Osteocyte (in vitro differentiated cells): ENCODE data around the gene CARD11. TPM values are rescaled to one million over a fixed set of nuclear protein-coding genes. Genes with fewer than 3 reads are reported as not detected.
"Not testable (repeated sequence)": the region's sequence is repeated elsewhere in the genome, so short reads cannot be mapped to it uniquely, and the experiment has no call there.

ENCODE experiments used
- DNase-seq: peaks from one replicate; pipeline ENCODE4 v3.0.0; 2021; ENCODE audit warnings: mixed read lengths; ENCODE audit not compliant: unreplicated experiment; ENCODE audit errors: extremely low spot score
- H3K27ac Mint-ChIP-seq: one replicate; pipeline ENCODE4 v1.8.0; 2021; ENCODE audit warnings: mild to moderate bottlenecking, mixed read lengths; ENCODE audit not compliant: unreplicated experiment
- H3K27me3 Mint-ChIP-seq: one replicate; pipeline ENCODE4 v1.8.0; 2021; ENCODE audit warnings: mixed read lengths; ENCODE audit not compliant: unreplicated experiment
- H3K36me3 Mint-ChIP-seq: one replicate; pipeline ENCODE4 v1.8.0; 2021; ENCODE audit warnings: mixed read lengths; ENCODE audit not compliant: unreplicated experiment
- H3K4me1 Mint-ChIP-seq: one replicate; pipeline ENCODE4 v1.8.0; 2021; ENCODE audit warnings: mixed read lengths; ENCODE audit not compliant: unreplicated experiment
- H3K4me3 Mint-ChIP-seq: one replicate; pipeline ENCODE4 v1.8.0; 2021; ENCODE audit warnings: mild to moderate bottlenecking, moderate library complexity, mixed read lengths; ENCODE audit not compliant: unreplicated experiment
- H3K9me3 Mint-ChIP-seq: one replicate; pipeline ENCODE4 v1.8.0; 2021; ENCODE audit warnings: mixed read lengths; ENCODE audit not compliant: unreplicated experiment
- total RNA-seq: library from RNA; stranded (reverse); gene quantifications from 2 replicates; pipeline ENCODE4 v1.2.1, GENCODE V29; 2021
- TF ChIP-seq, protein P1 (sequence below): fragments of 200-600 bp; sonication (generic); IDR thresholded peaks from 2 replicates; pipeline ENCODE4 v1.5.0; 2021; ENCODE audit warnings: antibody characterized with exemption, mild to moderate bottlenecking, moderate library complexity

The CARD11 gene
- total RNA-seq, 1 donor from 2014 or later = 0.24 TPM

DNA sequence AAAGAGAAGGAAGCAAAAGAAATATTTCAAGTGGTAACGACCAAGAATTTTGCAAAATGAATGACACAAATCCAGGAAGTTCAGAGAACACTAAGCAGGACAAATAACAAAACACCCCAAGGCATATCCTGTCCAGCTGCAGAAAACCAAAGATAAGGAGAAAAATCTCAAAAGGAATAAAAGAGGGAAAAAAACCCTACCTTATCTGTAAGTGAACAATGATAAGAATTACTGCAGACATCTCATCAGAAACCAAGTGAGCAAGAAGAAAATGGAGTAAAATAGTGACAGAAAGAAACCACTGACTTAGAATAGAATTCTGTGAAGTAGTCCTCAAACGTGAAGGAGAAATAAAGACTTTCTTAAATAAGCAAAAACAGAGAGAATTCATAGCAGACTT lies 21.8 kb downstream of the CARD11 start:
- Mint-ChIP-seq H3K27me3 (no peaks in the 10 kb centered on the region), H3K4me3 (no peak overlapping the region), H3K4me1 (no peaks in the 10 kb centered on the region), H3K9me3 (peaks cover 38% of the 10 kb centered on the region), H3K27ac (no peak overlapping the region), H3K36me3 (peaks cover 4% of the 10 kb centered on the region)
- no peak for DNase-seq
- TF ChIP-seq, protein P1, sequence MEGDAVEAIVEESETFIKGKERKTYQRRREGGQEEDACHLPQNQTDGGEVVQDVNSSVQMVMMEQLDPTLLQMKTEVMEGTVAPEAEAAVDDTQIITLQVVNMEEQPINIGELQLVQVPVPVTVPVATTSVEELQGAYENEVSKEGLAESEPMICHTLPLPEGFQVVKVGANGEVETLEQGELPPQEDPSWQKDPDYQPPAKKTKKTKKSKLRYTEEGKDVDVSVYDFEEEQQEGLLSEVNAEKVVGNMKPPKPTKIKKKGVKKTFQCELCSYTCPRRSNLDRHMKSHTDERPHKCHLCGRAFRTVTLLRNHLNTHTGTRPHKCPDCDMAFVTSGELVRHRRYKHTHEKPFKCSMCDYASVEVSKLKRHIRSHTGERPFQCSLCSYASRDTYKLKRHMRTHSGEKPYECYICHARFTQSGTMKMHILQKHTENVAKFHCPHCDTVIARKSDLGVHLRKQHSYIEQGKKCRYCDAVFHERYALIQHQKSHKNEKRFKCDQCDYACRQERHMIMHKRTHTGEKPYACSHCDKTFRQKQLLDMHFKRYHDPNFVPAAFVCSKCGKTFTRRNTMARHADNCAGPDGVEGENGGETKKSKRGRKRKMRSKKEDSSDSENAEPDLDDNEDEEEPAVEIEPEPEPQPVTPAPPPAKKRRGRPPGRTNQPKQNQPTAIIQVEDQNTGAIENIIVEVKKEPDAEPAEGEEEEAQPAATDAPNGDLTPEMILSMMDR = no peak

DNA sequence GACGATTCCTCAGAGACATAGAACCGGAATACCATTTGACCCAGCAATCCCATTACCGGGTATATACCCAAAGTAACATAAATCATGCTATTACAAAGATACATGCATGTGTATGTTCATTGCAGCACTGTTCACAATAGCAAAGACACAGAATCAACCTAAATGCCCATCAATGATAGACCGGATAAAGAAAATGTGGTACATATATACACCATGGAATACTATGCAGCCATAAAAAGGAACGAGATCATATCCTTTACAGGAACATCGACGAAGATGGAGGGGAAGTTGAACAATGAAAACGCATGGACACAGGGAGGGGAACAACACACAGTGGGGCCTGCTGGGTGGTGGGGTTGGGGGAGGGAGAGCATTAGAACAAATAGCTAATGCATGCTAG lies 22.4 kb downstream of the CARD11 start:
- H3K27me3 Mint-ChIP-seq, H3K4me3 Mint-ChIP-seq, H3K36me3 Mint-ChIP-seq, H3K4me1 Mint-ChIP-seq, H3K27ac Mint-ChIP-seq, DNase-seq: not testable (repeated sequence)
- peaks cover 38% of the 10 kb centered on the region for H3K9me3 Mint-ChIP-seq

- H3K4me3 Mint-ChIP-seq = no peak overlapping the region
- TF ChIP-seq, protein P1 = no peak
- no peak for DNase-seq
- peaks cover 4% of the 10 kb centered on the region for H3K36me3 Mint-ChIP-seq
- H3K27ac Mint-ChIP-seq = no peak overlapping the region
- H3K9me3 Mint-ChIP-seq = peaks cover 36% of the 10 kb centered on the region
- H3K4me1 Mint-ChIP-seq = no peaks in the 10 kb centered on the region
- no peaks in the 10 kb centered on the region for H3K27me3 Mint-ChIP-seq
Observed at GRCh38 chr7:3020416-3020815, 23.3 kb downstream of the CARD11 start.

GRCh38 chr7:3019801-3020200 lies 23.9 kb downstream of the CARD11 start:
- Mint-ChIP-seq H3K4me1 (no peaks in the 10 kb centered on the region), H3K9me3 (peaks cover 31% of the 10 kb centered on the region), H3K27ac (no peak overlapping the region), H3K27me3 (no peaks in the 10 kb centered on the region), H3K36me3 (peaks cover 4% of the 10 kb centered on the region), H3K4me3 (no peak overlapping the region)
- TF ChIP-seq, protein P1 = no peak
- DNase-seq = no peak

- H3K27me3 Mint-ChIP-seq = peaks cover 14% of the 10 kb centered on the region
- TF ChIP-seq, protein P1 = no peak
- H3K9me3 Mint-ChIP-seq = no peaks in the 10 kb centered on the region
- H3K4me3 Mint-ChIP-seq = no peak overlapping the region
- DNase-seq = no peak
- H3K36me3 Mint-ChIP-seq = no peaks in the 10 kb centered on the region
- no peaks in the 10 kb centered on the region for H3K4me1 Mint-ChIP-seq
- no peak overlapping the region for H3K27ac Mint-ChIP-seq
Observed at GRCh38 chr7:3013975-3014792, 29.5 kb downstream of the CARD11 start.
